DND-41 (cell line): ENCODE results near the gene ICE2.
A peak's percentile ranks its signal among the peaks of the same experiment; 100 is the strongest.

Source experiments
- ATAC-seq: fragments of 200-7000 bp; cut with Tn5 transposase; 3 replicates; pipeline ENCODE4 v1.9.1; 2021; ENCODE audit warnings: low read depth; ENCODE audit not compliant: insufficient read depth
- DNase-seq: peaks from one replicate; pipeline ENCODE4 v3.0.0-alpha.2; 2020
- H2AFZ ChIP-seq: 2 replicates; pipeline ENCODE4 v1.6.0; 2012; ENCODE audit warnings: low read depth, low read length
- H3K27ac ChIP-seq: 2 replicates; pipeline ENCODE4 v1.5.1; 2012; ENCODE audit warnings: low read length, inconsistent platforms
- H3K27me3 ChIP-seq: fragments of 200-600 bp; sonication (generic); 2 replicates; pipeline ENCODE4 v1.6.0; 2012; ENCODE audit warnings: low read length, mild to moderate bottlenecking, inconsistent platforms; ENCODE audit not compliant: insufficient read depth, poor library complexity
- H3K36me3 ChIP-seq: 2 replicates; pipeline ENCODE4 v1.5.1; 2012; ENCODE audit warnings: low read length, inconsistent platforms; ENCODE audit not compliant: insufficient read depth
- H3K4me1 ChIP-seq: 2 replicates; pipeline ENCODE4 v1.5.1; 2012; ENCODE audit warnings: mild to moderate bottlenecking, low read length; ENCODE audit not compliant: insufficient read depth
- H3K4me2 ChIP-seq: 2 replicates; pipeline ENCODE4 v1.6.0; 2012; ENCODE audit warnings: mild to moderate bottlenecking, moderate library complexity, low read length, inconsistent platforms; ENCODE audit not compliant: insufficient read depth
- H3K4me3 ChIP-seq, 2 experiments: fragments of 200-600 bp in 1 of 2; shearing (Covaris generic) in 1 of 2; 2 replicates each; pipeline ENCODE4 v1.5.1; 2012 to 2016; ENCODE audit warnings: inconsistent platforms in 2 of 2, low read length in 2 of 2, mild to moderate bottlenecking in 2 of 2, low read depth in 1 of 2, moderate library complexity in 1 of 2
- H3K79me2 ChIP-seq: 2 replicates; pipeline ENCODE4 v1.6.0; 2012; ENCODE audit warnings: low read length, inconsistent platforms; ENCODE audit not compliant: insufficient read depth
- H3K9ac ChIP-seq: 2 replicates; pipeline ENCODE4 v1.6.0; 2012; ENCODE audit warnings: low read depth, mild to moderate bottlenecking, inconsistent platforms, low read length, moderate library complexity
- H3K9me3 ChIP-seq: 2 replicates; pipeline ENCODE4 v1.5.1; 2012; ENCODE audit warnings: low read length, moderate library complexity, mild to moderate bottlenecking, inconsistent platforms; ENCODE audit not compliant: insufficient read depth, severe bottlenecking
- H4K20me1 ChIP-seq: 2 replicates; pipeline ENCODE4 v1.6.0; 2012; ENCODE audit warnings: low read length; ENCODE audit not compliant: insufficient read depth
- CTCF ChIP-seq: IDR thresholded peaks from 2 replicates; pipeline ENCODE4 v1.5.1; 2012; ENCODE audit warnings: borderline replicate concordance, low read length, moderate library complexity, mild to moderate bottlenecking; ENCODE audit not compliant: poor library complexity, severe bottlenecking; ENCODE audit errors: extremely low read depth
- EZH2 ChIP-seq: IDR thresholded peaks from 3 replicates; pipeline ENCODE4 v1.6.1; 2012; ENCODE audit warnings: borderline replicate concordance, low read depth, mild to moderate bottlenecking, moderate library complexity, low read length, inconsistent platforms; ENCODE audit not compliant: severe bottlenecking

Gene ICE2

DNA sequence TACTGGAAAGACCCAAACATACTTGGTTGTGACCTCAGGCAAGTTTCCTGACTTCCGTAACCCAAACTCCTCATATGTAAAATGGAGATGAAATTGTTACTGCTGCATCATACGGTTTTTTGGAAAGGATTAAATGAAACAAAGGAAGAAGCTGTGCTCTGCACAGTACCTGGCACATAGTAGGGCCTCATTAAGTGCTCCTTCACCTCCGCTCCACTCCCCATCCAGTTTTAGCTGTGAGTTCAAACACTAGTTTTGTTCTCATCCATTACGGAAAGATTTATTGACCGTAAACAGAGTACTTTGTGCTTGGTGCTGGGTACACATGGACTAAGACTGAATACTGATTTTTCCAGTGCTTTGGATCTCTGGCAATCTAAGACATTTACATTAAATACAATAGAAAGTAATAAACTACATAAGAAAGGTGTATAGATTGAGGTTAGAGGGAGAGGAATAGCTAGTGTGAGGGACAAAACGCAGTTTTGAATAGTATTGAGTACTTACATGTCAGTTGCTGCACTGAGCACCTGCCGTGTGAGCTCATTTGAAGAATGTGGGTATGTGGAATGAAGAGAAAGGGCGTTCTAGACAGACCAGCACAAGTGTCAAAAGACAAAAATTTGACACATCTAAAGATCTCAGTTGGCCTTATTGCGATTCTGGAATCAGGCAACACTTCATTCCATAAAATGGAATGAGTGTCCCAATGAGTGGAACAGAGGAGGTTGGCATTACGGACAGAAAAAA lies 594 bp upstream of the ICE2 start:
- peaks cover 26% of the 10 kb centered on the region for H3K36me3 ChIP-seq
- peak; percentile 16 for DNase-seq
- peaks cover 53% of the 10 kb centered on the region for H3K79me2 ChIP-seq
- ATAC-seq: peak; percentile 23; the same call in 2 of the 3 replicates
- H3K4me1 ChIP-seq: peaks cover 38% of the 10 kb centered on the region
- H3K4me2 ChIP-seq: peak overlapping the region; percentile 96
- TF ChIP-seq EZH2 (no peak), CTCF (no peak)
- peak overlapping the region; percentile 85 to 92 for H3K4me3 ChIP-seq
- no peaks in the 10 kb centered on the region for H3K27me3 ChIP-seq
- peak overlapping the region; percentile 96 for H2AFZ ChIP-seq
- no peaks in the 10 kb centered on the region for H3K9me3 ChIP-seq
- peak overlapping the region; percentile 92 for H3K9ac ChIP-seq
- H3K27ac ChIP-seq: peak overlapping the region; percentile 94
- H4K20me1 ChIP-seq: no peaks in the 10 kb centered on the region

DNA sequence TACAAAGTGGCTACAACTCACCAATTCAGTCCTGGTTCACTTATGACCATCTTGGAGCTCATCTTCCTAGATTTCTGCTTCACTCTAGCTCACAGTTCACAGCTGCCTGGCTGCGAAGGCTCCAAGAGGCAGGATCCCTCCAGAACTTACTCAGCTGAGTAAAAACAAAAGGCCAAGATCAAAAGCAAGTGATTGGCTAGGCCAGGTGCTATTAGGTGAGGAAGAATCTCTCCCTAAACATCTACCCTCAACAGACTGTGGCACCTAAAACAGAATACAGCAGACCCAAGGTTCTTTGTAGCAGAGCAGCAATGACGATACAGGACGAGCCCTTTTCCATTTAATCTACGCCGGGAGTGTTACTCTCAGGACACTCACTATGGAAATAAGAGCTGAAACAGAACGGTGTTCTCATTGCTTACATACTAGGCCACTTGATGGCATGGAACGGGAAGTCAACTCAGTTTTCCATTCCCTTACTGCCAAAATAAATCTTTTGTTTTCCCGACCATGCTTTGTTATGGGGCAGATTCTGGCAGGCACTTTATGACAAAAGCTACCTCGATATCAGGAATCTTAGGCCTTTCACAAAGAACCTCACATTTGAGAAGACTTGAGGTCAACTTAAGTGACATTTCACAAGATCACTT lies 901 bp downstream of the ICE2 start:
- Histone ChIP-seq H3K79me2 (peaks cover 67% of the 10 kb centered on the region), H4K20me1 (peaks cover 2% of the 10 kb centered on the region; the same call in 1 of the 2 replicates), H3K27ac (peak overlapping the region; percentile 94), H3K27me3 (no peaks in the 10 kb centered on the region), H2AFZ (peak overlapping the region; percentile 96), H3K36me3 (peaks cover 38% of the 10 kb centered on the region), H3K4me2 (peak overlapping the region; percentile 96), H3K9me3 (no peaks in the 10 kb centered on the region), H3K4me3 (peak overlapping the region; percentile 85 to 92), H3K9ac (peak overlapping the region; percentile 92), H3K4me1 (peaks cover 42% of the 10 kb centered on the region)
- peak; percentile 11 for DNase-seq
- ATAC-seq: peak; percentile 3; the same call in 1 of the 3 replicates
- TF ChIP-seq EZH2: no peak
- no peak for TF ChIP-seq CTCF

GRCh38 chr15:60477164-60477563 lies 1.8 kb downstream of the ICE2 start:
- H3K4me2 ChIP-seq: peak overlapping the region; percentile 96
- ATAC-seq (no peak), DNase-seq (no peak)
- H4K20me1 ChIP-seq: peaks cover 4% of the 10 kb centered on the region; the same call in 1 of the 2 replicates
- peak overlapping the region; percentile 3 to 92; a peak in 3 of 4 replicates for H3K4me3 ChIP-seq
- no peak overlapping the region for H2AFZ ChIP-seq
- H3K9me3 ChIP-seq: no peaks in the 10 kb centered on the region
- H3K27me3 ChIP-seq: no peaks in the 10 kb centered on the region
- H3K9ac ChIP-seq: peak overlapping the region; percentile 92; the same call in 1 of the 2 replicates
- H3K36me3 ChIP-seq: peaks cover 44% of the 10 kb centered on the region
- peaks cover 75% of the 10 kb centered on the region for H3K79me2 ChIP-seq
- peaks cover 44% of the 10 kb centered on the region for H3K4me1 ChIP-seq
- TF ChIP-seq EZH2 (no peak), CTCF (no peak)
- no peak overlapping the region for H3K27ac ChIP-seq
